ENCODE data around the gene LAMC1. TPM values are rescaled to one million over a fixed set of nuclear protein-coding genes. Genes with fewer than 3 reads are reported as not detected.

The LAMC1 gene
- total and polyA plus RNA-seq, 2 experiments from 2014 or later, result 78.4 to 185 TPM

- 14% methylated on average over 3 of the region's 3 CpGs for WGBS (ENCODE audit: low lambda C conversion rate, missing lambda C conversion rate)
- Histone ChIP-seq H4K20me1 (ENCODE audit: insufficient read depth, poor library complexity, severe bottlenecking) (peaks cover 16% of the 10 kb centered on the region), H3K27ac (peak overlapping the region; percentile 100), H3K4me3 (peak overlapping the region; percentile 73), H3K4me1 (ENCODE audit: insufficient read depth) (peaks cover 53% of the 10 kb centered on the region), H3K36me3 (replicated peaks; ENCODE audit: insufficient read depth, low read depth) (no peaks in the 10 kb centered on the region), H3K9me3 (ENCODE audit: low read depth) (no peaks in the 10 kb centered on the region), H2AFZ (no peak overlapping the region), H3K4me2 (peak overlapping the region; percentile 82), H3K9me2 (replicated peaks; ENCODE audit: insufficient read depth) (no peaks in the 10 kb centered on the region), H3K79me2 (peaks cover 69% of the 10 kb centered on the region), H3K27me3 (no peaks in the 10 kb centered on the region)
- no peak for DNase-seq (ENCODE audit: low spot score)
- TF ChIP-seq CTCF (IDR thresholded peaks at IDR 0.05; ENCODE audit: poor library complexity), result no peak
- TF ChIP-seq EZH2 (IDR thresholded peaks at IDR 0.05; ENCODE audit: borderline replicate concordance), result no peak
- no peak for TF ChIP-seq EZH2phosphoT487 (IDR thresholded peaks at IDR 0.05; ENCODE audit: low read depth, severe bottlenecking, unreplicated experiment)
These were observed 1.8 kb downstream of the LAMC1 start for GRCh38 chr1:183025010-183025337.

DNA sequence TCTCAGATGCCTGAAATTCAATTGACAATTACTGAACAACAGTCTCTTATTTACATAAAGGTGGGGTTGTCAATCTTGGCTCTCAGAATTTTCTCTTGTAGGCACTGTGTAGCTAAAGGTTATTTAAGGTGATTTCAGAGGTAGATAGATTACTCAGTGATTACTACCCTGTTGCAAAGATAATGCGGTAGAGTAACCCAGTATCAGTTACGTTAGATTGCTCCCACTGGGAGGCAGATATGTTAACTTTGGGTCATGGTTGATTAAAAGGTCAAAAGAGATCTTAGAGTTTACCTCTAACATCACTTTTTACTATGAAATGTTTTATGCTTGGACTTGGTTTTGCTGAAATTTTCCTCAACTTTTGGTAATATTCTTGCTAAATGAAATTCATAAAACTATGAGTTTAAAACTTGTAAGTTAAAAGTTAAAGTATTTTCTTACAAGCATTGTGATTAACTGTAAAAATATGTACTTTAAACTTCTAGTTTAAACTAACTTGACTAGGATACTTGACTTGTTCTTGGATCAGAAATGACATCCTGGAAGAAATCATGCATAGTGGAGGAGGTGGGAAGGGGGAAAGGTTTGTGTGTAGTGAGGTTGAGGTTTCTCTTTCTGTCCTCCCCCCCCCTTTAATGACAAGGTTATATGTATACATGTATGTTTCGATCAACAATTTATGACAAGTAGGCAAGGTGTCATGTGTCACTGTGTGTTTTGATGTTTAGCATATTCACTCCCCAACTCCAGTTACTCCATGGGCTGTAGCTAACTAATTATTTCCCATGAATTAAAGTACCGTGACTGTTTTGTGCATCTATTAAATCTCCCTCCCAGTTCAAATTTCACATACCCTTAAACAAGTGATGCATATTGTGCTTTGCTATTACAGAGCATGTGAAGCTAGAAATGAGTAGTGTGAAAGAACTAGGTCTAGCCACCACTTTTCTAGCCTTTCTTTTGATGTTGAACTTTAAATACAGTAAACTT is 2.9 kb downstream of the LAMC1 start:
- Histone ChIP-seq H3K9me2 (replicated peaks; ENCODE audit: insufficient read depth) (no peaks in the 10 kb centered on the region), H4K20me1 (ENCODE audit: insufficient read depth, poor library complexity, severe bottlenecking) (peaks cover 16% of the 10 kb centered on the region), H3K4me2 (peak overlapping the region; percentile 82), H3K79me2 (peaks cover 74% of the 10 kb centered on the region), H3K4me1 (ENCODE audit: insufficient read depth) (peaks cover 61% of the 10 kb centered on the region), H3K4me3 (peak overlapping the region; percentile 73), H3K36me3 (replicated peaks; ENCODE audit: insufficient read depth, low read depth) (no peaks in the 10 kb centered on the region), H3K27me3 (no peaks in the 10 kb centered on the region), H2AFZ (no peak overlapping the region), H3K9me3 (ENCODE audit: low read depth) (no peaks in the 10 kb centered on the region), H3K27ac (peak overlapping the region; percentile 100)
- TF ChIP-seq CTCF (IDR thresholded peaks at IDR 0.05; ENCODE audit: poor library complexity), result no peak
- no peak for TF ChIP-seq EZH2 (IDR thresholded peaks at IDR 0.05; ENCODE audit: borderline replicate concordance)
- no peak for TF ChIP-seq EZH2phosphoT487 (IDR thresholded peaks at IDR 0.05; ENCODE audit: low read depth, severe bottlenecking, unreplicated experiment)
- WGBS (ENCODE audit: low lambda C conversion rate, missing lambda C conversion rate), result 31% methylated on average over 4 of the region's 4 CpGs
- no peak for DNase-seq (ENCODE audit: low spot score)

DNA sequence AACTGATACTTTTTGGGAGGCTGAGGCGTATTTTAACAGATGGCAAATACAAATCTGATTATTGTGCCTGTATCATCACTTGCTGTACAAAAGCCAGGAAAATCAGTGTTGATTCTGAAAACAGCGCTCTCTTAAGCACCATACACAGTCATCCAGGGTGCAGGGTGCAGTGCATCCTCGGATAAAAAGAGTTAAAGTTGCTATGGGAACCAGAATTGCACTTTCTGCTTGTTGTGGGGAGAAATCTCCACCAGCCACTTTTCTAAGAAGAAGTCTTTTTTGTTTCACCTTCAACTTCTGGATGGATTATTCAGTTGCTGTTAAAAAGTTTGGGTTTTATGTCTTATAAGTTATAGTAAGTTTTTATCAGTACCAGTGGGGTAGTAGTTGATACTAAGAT is 3.8 kb downstream of the LAMC1 start:
- no peak overlapping the region for H3K4me3 ChIP-seq
- peak overlapping the region; percentile 82 for H3K4me2 ChIP-seq
- H3K27me3 ChIP-seq, result no peaks in the 10 kb centered on the region
- H3K9me3 ChIP-seq (ENCODE audit: low read depth), result no peaks in the 10 kb centered on the region
- 71% methylated on average over 3 of the region's 3 CpGs for WGBS (ENCODE audit: low lambda C conversion rate, missing lambda C conversion rate)
- H3K4me1 ChIP-seq (ENCODE audit: insufficient read depth), result peaks cover 58% of the 10 kb centered on the region
- no peak overlapping the region for H2AFZ ChIP-seq
- peaks cover 78% of the 10 kb centered on the region for H3K79me2 ChIP-seq
- no peak overlapping the region for H3K27ac ChIP-seq
- no peaks in the 10 kb centered on the region for H3K9me2 ChIP-seq (replicated peaks; ENCODE audit: insufficient read depth)
- no peak for TF ChIP-seq EZH2 (IDR thresholded peaks at IDR 0.05; ENCODE audit: borderline replicate concordance)
- TF ChIP-seq EZH2phosphoT487 (IDR thresholded peaks at IDR 0.05; ENCODE audit: low read depth, severe bottlenecking, unreplicated experiment), result no peak
- TF ChIP-seq CTCF (IDR thresholded peaks at IDR 0.05; ENCODE audit: poor library complexity), result no peak
- no peak for DNase-seq (ENCODE audit: low spot score)
- H3K36me3 ChIP-seq (replicated peaks; ENCODE audit: insufficient read depth, low read depth), result no peaks in the 10 kb centered on the region
- H4K20me1 ChIP-seq (ENCODE audit: insufficient read depth, poor library complexity, severe bottlenecking), result peaks cover 16% of the 10 kb centered on the region

All from hepatocyte (in vitro differentiated cells).